K562 (cell line): ENCODE results near the gene C19orf47. TPM values are rescaled to one million over a fixed set of nuclear protein-coding genes. Genes with fewer than 3 reads are reported as not detected.

Experiments used
- ATF1 ChIP-seq, 2 experiments: fragments of 450-650 bp in 1 of 2; IDR thresholded peaks; 2 replicates each; pipeline ENCODE4 v1.6.1; 2016; ENCODE audit warnings: missing compliant biosample characterization in 1 of 2, missing genetic modification characterization in 1 of 2
- ATF7 ChIP-seq: fragments of 450-650 bp; IDR thresholded peaks from 2 replicates; pipeline ENCODE4 v1.7.1; 2014; ENCODE audit warnings: mild to moderate bottlenecking, moderate library complexity
- C11orf30 ChIP-seq: fragments of 450-650 bp; IDR thresholded peaks from 2 replicates; pipeline ENCODE4 v1.6.1; 2016; ENCODE audit warnings: low read depth, mild to moderate bottlenecking
- CGGBP1 ChIP-seq: fragments of 250-450 bp; sonication (Bioruptor Pico); IDR thresholded peaks from 2 replicates; pipeline ENCODE4 v1.9.0; 2021; ENCODE audit warnings: mild to moderate bottlenecking
- CHD1 ChIP-seq: fragments of 200-600 bp; sonication (generic); IDR thresholded peaks from one replicate; pipeline ENCODE4 v1.6.1; 2012; ENCODE audit warnings: mild to moderate bottlenecking, moderate library complexity, low read length, inconsistent platforms
- EP300 ChIP-seq: IDR thresholded peaks from 2 replicates; pipeline ENCODE4 v1.6.1; 2012; ENCODE audit warnings: low read length, improper control_type of control experiment
- ETV6 ChIP-seq, 3 experiments: fragments of 150-350 bp in 1 of 3; sonication (generic) in 1 of 3; formaldehyde crosslinking in 1 of 3; IDR thresholded peaks; 2 replicates each; pipeline versions ENCODE4 v1.6.1 to v1.8.0; 2014 to 2022; ENCODE audit warnings: borderline replicate concordance in 2 of 3, low read depth in 2 of 3, antibody characterized with exemption in 1 of 3, low read length in 1 of 3, mild to moderate bottlenecking in 1 of 3, missing genetic modification reagents in 1 of 3
- HDGF ChIP-seq: fragments of 450-650 bp; IDR thresholded peaks from 2 replicates; pipeline ENCODE4 v1.6.1; 2016
- HSF4 ChIP-seq: fragments of 250-450 bp; sonication (Bioruptor Pico); IDR thresholded peaks from 2 replicates; pipeline ENCODE4 v2.1.2; 2022; ENCODE audit warnings: mild to moderate bottlenecking, moderate library complexity, borderline replicate concordance
- L3MBTL2 ChIP-seq: fragments of 450-650 bp; IDR thresholded peaks from 2 replicates; pipeline ENCODE4 v1.6.1; 2016; ENCODE audit warnings: mild to moderate bottlenecking, moderate library complexity
- MTA1 ChIP-seq: fragments of 450-650 bp; IDR thresholded peaks from 2 replicates; pipeline ENCODE4 v1.6.1; 2017; ENCODE audit warnings: borderline replicate concordance
- PHF20 ChIP-seq: fragments of 450-650 bp; IDR thresholded peaks from 2 replicates; pipeline ENCODE4 v1.6.1; 2018; ENCODE audit not compliant: partially characterized antibody
- RBM14 ChIP-seq: fragments of 200-400 bp; formaldehyde crosslinking; IDR thresholded peaks from 2 replicates; pipeline ENCODE4 v1.6.1; 2018; ENCODE audit warnings: low read depth, mild to moderate bottlenecking, low read length, moderate library complexity, borderline replicate concordance; ENCODE audit not compliant: insufficient read depth
- RBM39 ChIP-seq: fragments of 200-400 bp; formaldehyde crosslinking; optimal IDR thresholded peaks from 2 replicates; pipeline ENCODE3; 2018; ENCODE audit warnings: low read depth, low read length
- RCOR1 ChIP-seq, 2 experiments: IDR thresholded peaks; 2 replicates each; pipeline ENCODE4 v1.6.1; 2012; ENCODE audit warnings: low read depth in 2 of 2, low read length in 2 of 2, borderline replicate concordance in 1 of 2, improper control_type of control experiment in 1 of 2
- SETDB1 ChIP-seq: IDR thresholded peaks from one replicate; pipeline ENCODE4 v1.6.1; 2012; ENCODE audit warnings: low read length, control low read depth, inconsistent platforms
- SMARCE1 ChIP-seq: fragments of 450-650 bp; IDR thresholded peaks from 2 replicates; pipeline ENCODE4 v1.7.1; 2016; ENCODE audit warnings: mild to moderate bottlenecking
- THRB ChIP-seq: fragments of 450-650 bp; formaldehyde crosslinking; conservative IDR thresholded peaks from 2 replicates; pipeline ENCODE4 v1.4.0; 2022; ENCODE audit warnings: mild to moderate bottlenecking, missing genetic modification characterization
- ZBTB7A ChIP-seq: IDR thresholded peaks from 2 replicates; pipeline ENCODE4 v1.6.1; 2011; ENCODE audit warnings: low read depth, mild to moderate bottlenecking, low read length, moderate library complexity, borderline replicate concordance; ENCODE audit not compliant: control insufficient read depth
- ZBTB9 ChIP-seq: fragments of 450-650 bp; formaldehyde crosslinking; IDR thresholded peaks from 2 replicates; pipeline ENCODE4 v1.4.0; 2020; ENCODE audit warnings: mild to moderate bottlenecking, moderate library complexity
- ZNF224 ChIP-seq: sonication (generic); formaldehyde crosslinking; IDR thresholded peaks from 2 replicates; pipeline ENCODE4 v1.8.0; 2022; ENCODE audit warnings: mild to moderate bottlenecking, missing genetic modification reagents
- ZNF584 ChIP-seq: fragments of 200-800 bp; sonication (Bioruptor generic); IDR thresholded peaks from 2 replicates; pipeline ENCODE4 v1.6.1; 2016; ENCODE audit warnings: low read depth, mild to moderate bottlenecking, missing genetic modification characterization, missing compliant biosample characterization
- ZNF586 ChIP-seq: fragments of 450-650 bp; formaldehyde crosslinking; conservative IDR thresholded peaks from 2 replicates; pipeline ENCODE4 v1.4.0; 2020; ENCODE audit warnings: mild to moderate bottlenecking, moderate library complexity
- ZNF644 ChIP-seq: fragments of 200-800 bp; sonication (Bioruptor generic); IDR thresholded peaks from 2 replicates; pipeline ENCODE4 v1.6.1; 2016; ENCODE audit warnings: low read depth, missing genetic modification characterization, missing compliant biosample characterization
- ZNF766 ChIP-seq: fragments of 200-800 bp; sonication (Bioruptor generic); conservative IDR thresholded peaks from 2 replicates; pipeline ENCODE4 v1.6.1; 2016; ENCODE audit warnings: missing genetic modification characterization, missing compliant biosample characterization
- polyA plus RNA-seq, 8 experiments: library from polyadenylated mRNA; depleted of rRNA in 4 of 8; stranded (reverse) in 5 of 8; unstranded in 3 of 8; fragments of >200 nt; fragmentation: Nextera tagmentation in 2 of 8; fragmentation: Illumina TruSeq in 1 of 8; extraction: Ambion mirVana in 2 of 8; extraction: Trizol in 1 of 8; gene quantifications; 2 replicates each; pipeline versions ENCODE4 v1.2.1 to v1.2.3, GENCODE V29; 2011 to 2014; ENCODE audit warnings: inconsistent platforms in 1 of 8, missing spikeins in 1 of 8
- total RNA-seq, 7 experiments: library from RNA; depleted of rRNA in 6 of 7; stranded (reverse); fragments of >200 nt in 6 of 7; fragmentation: Illumina TruSeq in 2 of 7; extraction: Trizol in 2 of 7; gene quantifications; 2 replicates each; pipeline versions ENCODE4 v1.2.1 to v1.2.3, GENCODE V29; 2011 to 2021; ENCODE audit warnings: low replicate concordance in 1 of 7
- TF ChIP-seq, protein P1 (sequence below): fragments of 200-800 bp; sonication (Bioruptor generic); IDR thresholded peaks from 2 replicates; pipeline ENCODE4 v1.6.1; 2017; ENCODE audit warnings: missing genetic modification characterization, missing compliant biosample characterization

C19orf47 gene
- total and polyA plus RNA-seq, 9 of the 15 experiments (the other 6 are each of a cell fraction or from before 2014, with no cell fraction given) = 0.08 to 26.1 (median 14.7) TPM

DNA sequence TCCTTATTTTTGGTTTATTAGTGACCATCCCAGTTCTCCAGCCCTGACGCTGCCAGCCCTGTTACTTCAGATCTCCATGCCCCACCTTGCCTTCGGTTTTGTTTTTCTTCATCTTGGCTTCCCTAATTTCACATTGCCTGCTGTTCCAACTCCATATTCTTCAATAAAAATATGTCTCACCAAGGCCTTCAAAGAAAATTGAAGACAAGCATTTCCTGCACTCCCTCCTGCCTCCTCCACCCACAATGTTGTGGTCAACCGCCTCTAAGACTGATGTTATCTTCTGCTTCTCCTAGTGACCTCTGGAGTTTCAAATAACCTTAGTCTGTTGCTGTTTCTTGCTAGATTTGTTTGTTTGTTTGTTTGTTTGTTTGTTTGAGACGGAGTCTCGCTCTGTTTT lies 14.9 kb upstream of the C19orf47 start (continued):
- TF ChIP-seq ATF7 (0 out of 2 replicates have a peak, but pooled peaks have one; percentile 22), ATF1 (CRISPR knock-in tag; IDR thresholded peaks at IDR 0.05) (no peak), ATF1 (tag; IDR thresholded peaks at IDR 0.05) (no peak), L3MBTL2 (peak; percentile 69; the same call in 1 of the 2 replicates), THRB (CRISPR knock-in tag) (no peak), SETDB1 (no peak), RBM14 (no peak), PHF20 (no peak), C11orf30 (no peak), ZNF584 (CRISPR knock-in tag) (peak; percentile 39; the same call in 1 of the 2 replicates), EP300 (peak; percentile 68), ZNF586 (CRISPR knock-in tag) (no peak), HSF4 (CRISPR knock-in tag) (no peak), ZNF644 (tag) (no peak), CGGBP1 (CRISPR knock-in tag) (no peak), ZNF224 (CRISPR knock-in tag) (no peak), MTA1 (0 out of 2 replicates have a peak, but pooled peaks have one; percentile 55), SMARCE1 (peak; percentile 81; the same call in 1 of the 2 replicates), CHD1 (no peak), ZNF766 (CRISPR knock-in tag) (peak; percentile 71), ZBTB9 (no peak), ETV6 (IDR thresholded peaks at IDR 0.05; ENCODE audit: borderline replicate concordance in 1 of 2, low read depth in 2 of 2, low read length in 1 of 2) (no peak), ETV6 (CRISPR knock-in tag; IDR thresholded peaks at IDR 0.05; ENCODE audit: borderline replicate concordance) (no peak), HDGF (peak; percentile 17; the same call in 1 of the 2 replicates), ZBTB7A (no peak), RCOR1 (IDR thresholded peaks at IDR 0.05; ENCODE audit: borderline replicate concordance in 1 of 2, low read depth in 2 of 2, low read length in 2 of 2) (peak in 1 of 2 experiments; percentile 90; a peak in 2 of 4 replicates), RBM39 (no peak)
- TF ChIP-seq, protein P1, sequence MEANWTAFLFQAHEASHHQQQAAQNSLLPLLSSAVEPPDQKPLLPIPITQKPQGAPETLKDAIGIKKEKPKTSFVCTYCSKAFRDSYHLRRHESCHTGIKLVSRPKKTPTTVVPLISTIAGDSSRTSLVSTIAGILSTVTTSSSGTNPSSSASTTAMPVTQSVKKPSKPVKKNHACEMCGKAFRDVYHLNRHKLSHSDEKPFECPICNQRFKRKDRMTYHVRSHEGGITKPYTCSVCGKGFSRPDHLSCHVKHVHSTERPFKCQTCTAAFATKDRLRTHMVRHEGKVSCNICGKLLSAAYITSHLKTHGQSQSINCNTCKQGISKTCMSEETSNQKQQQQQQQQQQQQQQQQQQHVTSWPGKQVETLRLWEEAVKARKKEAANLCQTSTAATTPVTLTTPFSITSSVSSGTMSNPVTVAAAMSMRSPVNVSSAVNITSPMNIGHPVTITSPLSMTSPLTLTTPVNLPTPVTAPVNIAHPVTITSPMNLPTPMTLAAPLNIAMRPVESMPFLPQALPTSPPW (CRISPR knock-in tag) = peak; percentile 50; the same call in 1 of the 2 replicates
